Measurements from ENCODE around the gene SORT1. TPM values are rescaled to one million over a fixed set of nuclear protein-coding genes. Genes with fewer than 3 reads are reported as not detected.

Gene SORT1
- total and polyA plus RNA-seq, 2 of the 13 experiments (the other 11 are each of a cell fraction or from before 2014, with no cell fraction given), result 32.4 to 93.0 TPM

- TF ChIP-seq ZBTB2 (CRISPR knock-in tag; IDR thresholded peaks at IDR 0.05; ENCODE audit: low read depth) (no peak; the same call in 1 of the 2 replicates), ZHX2 (IDR thresholded peaks at IDR 0.05; ENCODE audit: low read depth) (no peak), ZHX2 (CRISPR knock-in tag; IDR thresholded peaks at IDR 0.05; ENCODE audit: borderline replicate concordance) (no peak), ZHX1 (CRISPR knock-in tag; IDR thresholded peaks at IDR 0.05; ENCODE audit: low read depth) (peak; percentile 77), ETS1 (CRISPR knock-in tag; IDR thresholded peaks at IDR 0.05) (no peak), HCFC1 (IDR thresholded peaks at IDR 0.05; ENCODE audit: low read depth, low read length) (peak; percentile 22; the same call in 1 of the 2 replicates), ZNF746 (CRISPR knock-in tag; IDR thresholded peaks at IDR 0.05) (peak; percentile 44; the same call in 1 of the 2 replicates), U2AF2 (IDR thresholded peaks at IDR 0.05; ENCODE audit: low read depth, low read length) (no peak), MED1 (CRISPR knock-in tag; IDR thresholded peaks at IDR 0.05) (peak; percentile 86), HOMEZ (CRISPR knock-in tag; IDR thresholded peaks at IDR 0.05; ENCODE audit: low read depth) (peak; percentile 84; the same call in 1 of the 2 replicates), ZNF839 (CRISPR knock-in tag; IDR thresholded peaks at IDR 0.05; ENCODE audit: borderline replicate concordance) (no peak), SNRNP70 (IDR thresholded peaks at IDR 0.05; ENCODE audit: low read depth, low read length) (no peak)
- TF ChIP-seq, protein P1, sequence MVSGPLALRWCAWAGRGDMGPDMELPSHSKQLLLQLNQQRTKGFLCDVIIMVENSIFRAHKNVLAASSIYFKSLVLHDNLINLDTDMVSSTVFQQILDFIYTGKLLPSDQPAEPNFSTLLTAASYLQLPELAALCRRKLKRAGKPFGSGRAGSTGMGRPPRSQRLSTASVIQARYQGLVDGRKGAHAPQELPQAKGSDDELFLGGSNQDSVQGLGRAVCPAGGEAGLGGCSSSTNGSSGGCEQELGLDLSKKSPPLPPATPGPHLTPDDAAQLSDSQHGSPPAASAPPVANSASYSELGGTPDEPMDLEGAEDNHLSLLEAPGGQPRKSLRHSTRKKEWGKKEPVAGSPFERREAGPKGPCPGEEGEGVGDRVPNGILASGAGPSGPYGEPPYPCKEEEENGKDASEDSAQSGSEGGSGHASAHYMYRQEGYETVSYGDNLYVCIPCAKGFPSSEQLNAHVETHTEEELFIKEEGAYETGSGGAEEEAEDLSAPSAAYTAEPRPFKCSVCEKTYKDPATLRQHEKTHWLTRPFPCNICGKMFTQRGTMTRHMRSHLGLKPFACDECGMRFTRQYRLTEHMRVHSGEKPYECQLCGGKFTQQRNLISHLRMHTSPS (CRISPR knock-in tag; IDR thresholded peaks at IDR 0.05; ENCODE audit: low read depth), result peak; percentile 94
Measured at GRCh38 chr1:109263597-109264378, 133.9 kb downstream of the SORT1 start (continued).
